HEK293 (cell line): Measurements from ENCODE around the gene RNF40.

Source experiments
- CTCF ChIA-PET: fragments of 350-600 bp; formaldehyde crosslinking; extraction: SDS; loops from one replicate; lab custom pipeline; 2021; ENCODE audit warnings: antibody characterized with exemption; lab: Yijun Ruan, JAX
- POLR2A ChIA-PET: fragments of 300-600 bp; formaldehyde crosslinking; extraction: SDS; loops from one replicate; lab custom pipeline; 2020; ENCODE audit warnings: antibody characterized with exemption, inconsistent platforms; lab: Yijun Ruan, JAX
- H3K27ac ChIP-seq: fragments of 200-500 bp; sonication (Bioruptor generic); 2 replicates; pipeline ENCODE4 v1.5.1; 2014; ENCODE audit warnings: low read depth, low read length, control low read depth, inconsistent platforms; ENCODE audit errors: extremely low read depth
- H3K36me3 ChIP-seq, 2 experiments: fragments of 200-500 bp in 1 of 2; sonication (Bioruptor generic) in 1 of 2; 1 replicate in 1 of 2; 2 replicates in 1 of 2; pipeline ENCODE4 v1.5.1; 2014 to 2017; ENCODE audit warnings: inconsistent platforms in 2 of 2, low read length in 2 of 2; ENCODE audit not compliant: control insufficient read depth in 2 of 2, insufficient read depth in 1 of 2
- H3K4me1 ChIP-seq: fragments of 200-500 bp; sonication (Bioruptor generic); 2 replicates; pipeline ENCODE4 v1.5.1; 2014; ENCODE audit warnings: mild to moderate bottlenecking, low read length, inconsistent platforms; ENCODE audit not compliant: control insufficient read depth, insufficient read depth
- H3K4me3 ChIP-seq: 2 replicates; pipeline ENCODE4 v1.5.1; 2011; ENCODE audit warnings: low read depth, mild to moderate bottlenecking, control low read depth, low read length, moderate library complexity
- H3K9me3 ChIP-seq: fragments of 200-500 bp; sonication (Bioruptor generic); 2 replicates; pipeline ENCODE4 v1.5.1; 2014; ENCODE audit warnings: low read depth, low read length, inconsistent platforms; ENCODE audit not compliant: control insufficient read depth, insufficient read depth
- BCL11B ChIP-seq: fragments of 450-650 bp; formaldehyde crosslinking; IDR thresholded peaks from 2 replicates; pipeline ENCODE4 v1.5.1; 2016; ENCODE audit warnings: low read depth, missing biosample characterization, missing genetic modification characterization
- GLI4 ChIP-seq: fragments of 450-650 bp; formaldehyde crosslinking; IDR thresholded peaks from 2 replicates; pipeline ENCODE4 v1.5.1; 2016; ENCODE audit warnings: missing biosample characterization, missing genetic modification characterization
- KLF9 ChIP-seq: fragments of 450-650 bp; formaldehyde crosslinking; IDR thresholded peaks from 2 replicates; pipeline ENCODE4 v1.5.1; 2016; ENCODE audit warnings: missing biosample characterization, missing genetic modification characterization, low read depth
- PRDM1 ChIP-seq: fragments of 450-650 bp; formaldehyde crosslinking; IDR thresholded peaks from 2 replicates; pipeline ENCODE4; 2016; ENCODE audit warnings: missing biosample characterization, missing genetic modification characterization
- SP2 ChIP-seq: fragments of 450-650 bp; formaldehyde crosslinking; IDR thresholded peaks from 2 replicates; pipeline ENCODE4 v1.5.1; 2016; ENCODE audit warnings: missing biosample characterization, missing genetic modification characterization
- SP3 ChIP-seq: fragments of 450-650 bp; formaldehyde crosslinking; IDR thresholded peaks from 2 replicates; pipeline ENCODE4 v1.5.1; 2016; ENCODE audit warnings: missing biosample characterization, missing genetic modification characterization
- WT1 ChIP-seq: fragments of 450-650 bp; formaldehyde crosslinking; IDR thresholded peaks from 2 replicates; pipeline ENCODE4 v1.5.1; 2016; ENCODE audit warnings: missing biosample characterization, missing genetic modification characterization
- ZBTB48 ChIP-seq: fragments of 450-650 bp; formaldehyde crosslinking; IDR thresholded peaks from 2 replicates; pipeline ENCODE4 v1.5.1; 2016; ENCODE audit warnings: missing biosample characterization, missing genetic modification characterization
- ZNF112 ChIP-seq: fragments of 450-650 bp; formaldehyde crosslinking; IDR thresholded peaks from 2 replicates; pipeline ENCODE4 v1.5.0; 2017; ENCODE audit warnings: missing biosample characterization, missing genetic modification characterization
- ZNF114 ChIP-seq: fragments of 450-650 bp; formaldehyde crosslinking; IDR thresholded peaks from 2 replicates; pipeline ENCODE4 v1.5.0; 2017; ENCODE audit warnings: missing biosample characterization, missing genetic modification characterization
- ZNF174 ChIP-seq: fragments of 450-650 bp; formaldehyde crosslinking; IDR thresholded peaks from 2 replicates; pipeline ENCODE4 v1.5.0; 2017; ENCODE audit warnings: missing biosample characterization, mild to moderate bottlenecking, missing genetic modification characterization
- ZNF274 ChIP-seq, 2 experiments: fragments of 200-500 bp in 1 of 2; fragments of 450-650 bp in 1 of 2; sonication (Bioruptor generic) in 1 of 2; formaldehyde crosslinking in 1 of 2; IDR thresholded peaks; 2 replicates each; pipeline versions ENCODE4 v1.5.1 to v1.6.1; 2014 to 2016; ENCODE audit warnings: borderline replicate concordance in 1 of 2, inconsistent platforms in 1 of 2, low read length in 1 of 2, missing biosample characterization in 1 of 2, missing genetic modification characterization in 1 of 2
- ZNF335 ChIP-seq: fragments of 450-650 bp; formaldehyde crosslinking; conservative IDR thresholded peaks from 2 replicates; pipeline ENCODE4 v1.5.1; 2016; ENCODE audit warnings: missing biosample characterization, missing genetic modification characterization
- ZNF366 ChIP-seq: fragments of 450-650 bp; formaldehyde crosslinking; conservative IDR thresholded peaks from 2 replicates; pipeline ENCODE4 v1.5.1; 2016; ENCODE audit warnings: missing biosample characterization, missing genetic modification characterization
- ZNF48 ChIP-seq: fragments of 450-650 bp; formaldehyde crosslinking; IDR thresholded peaks from 2 replicates; pipeline ENCODE4 v1.5.1; 2016; ENCODE audit warnings: missing biosample characterization, missing genetic modification characterization
- ZNF600 ChIP-seq: fragments of 450-650 bp; formaldehyde crosslinking; IDR thresholded peaks from 2 replicates; pipeline ENCODE4 v1.5.1; 2016; ENCODE audit warnings: missing biosample characterization, missing genetic modification characterization
- ZNF670 ChIP-seq: fragments of 450-650 bp; formaldehyde crosslinking; IDR thresholded peaks from 2 replicates; pipeline ENCODE4 v1.5.1; 2016; ENCODE audit warnings: missing biosample characterization, missing genetic modification characterization, low read depth
- ZSCAN23 ChIP-seq: fragments of 450-650 bp; formaldehyde crosslinking; IDR thresholded peaks from 2 replicates; pipeline ENCODE4 v1.5.1; 2016; ENCODE audit warnings: missing biosample characterization, missing genetic modification characterization
- TF ChIP-seq, protein P1 (sequence below): fragments of 450-650 bp; formaldehyde crosslinking; IDR thresholded peaks from 2 replicates; pipeline ENCODE4 v1.5.1; 2016; ENCODE audit warnings: missing biosample characterization, missing genetic modification characterization
- TF ChIP-seq, protein P2 (sequence below): fragments of 450-650 bp; formaldehyde crosslinking; IDR thresholded peaks from 2 replicates; pipeline ENCODE4 v1.5.1; 2016; ENCODE audit warnings: missing biosample characterization, missing genetic modification characterization
- TF ChIP-seq, protein P3 (sequence below): fragments of 450-650 bp; formaldehyde crosslinking; IDR thresholded peaks from 2 replicates; pipeline ENCODE4 v1.5.1; 2017; ENCODE audit warnings: missing biosample characterization, missing genetic modification characterization
- TF ChIP-seq, protein P4 (sequence below): fragments of 450-650 bp; formaldehyde crosslinking; IDR thresholded peaks from 2 replicates; pipeline ENCODE4 v1.5.1; 2016; ENCODE audit warnings: missing biosample characterization, missing genetic modification characterization
- TF ChIP-seq, protein P5 (sequence below): fragments of 450-650 bp; formaldehyde crosslinking; IDR thresholded peaks from 2 replicates; pipeline ENCODE4 v1.5.1; 2016; ENCODE audit warnings: missing biosample characterization, missing genetic modification characterization
- TF ChIP-seq, protein P6 (sequence below): fragments of 450-650 bp; formaldehyde crosslinking; IDR thresholded peaks from 2 replicates; pipeline ENCODE4; 2016; ENCODE audit warnings: missing biosample characterization, missing genetic modification characterization

RNF40 gene

DNA sequence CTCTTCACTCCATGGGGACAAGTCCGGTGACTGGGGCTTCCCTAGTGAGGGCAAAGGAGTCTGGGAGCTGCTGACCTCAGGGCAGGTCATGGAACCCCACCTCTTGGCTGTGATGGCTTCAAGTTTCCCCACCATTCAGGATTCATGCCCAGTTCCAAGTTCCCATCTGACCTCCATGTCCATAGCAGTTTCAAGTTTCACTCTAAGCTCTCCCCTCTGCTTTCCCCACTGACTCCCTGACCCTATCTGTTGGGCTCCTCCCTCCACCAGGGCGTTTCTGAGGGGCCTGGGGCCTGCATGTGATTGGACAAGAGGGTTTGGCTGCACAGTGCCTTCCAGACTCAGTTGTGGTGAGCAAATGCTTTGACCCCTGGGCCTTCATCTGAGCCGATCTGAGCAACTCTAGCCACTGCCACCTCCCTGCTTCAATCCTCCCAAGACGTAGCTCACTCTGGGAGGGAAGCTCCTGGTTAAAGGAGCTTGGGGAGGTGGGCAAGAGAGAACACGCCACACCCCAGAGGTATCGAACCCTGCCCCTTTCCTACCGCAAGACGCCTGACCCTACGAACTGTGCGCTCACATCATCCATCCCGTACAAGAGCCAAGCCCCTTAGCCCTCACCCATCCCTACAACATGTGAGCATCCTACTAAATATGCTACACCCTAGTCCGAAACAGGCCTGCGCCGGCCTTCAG, 16.6 kb downstream of the RNF40 start:
- H3K36me3 ChIP-seq = peaks cover 0 to 62% of the 10 kb centered on the region in 2 experiments; a peak in 1 of 3 replicates
- H3K27ac ChIP-seq = peak overlapping the region; percentile 33; the same call in 1 of the 2 replicates
- H3K4me1 ChIP-seq = no peaks in the 10 kb centered on the region; the same call in 1 of the 2 replicates
- H3K4me3 ChIP-seq = no peak overlapping the region
- ChIA-PET CTCF (interaction anchor here (0.7 to 1.3 kb wide), 4 partner anchors 11 to 66 kb away, joined by 3 to 5 read pairs (median 3); no protein-coding TSS in a partner anchor), POLR2A (interaction anchor here (0.6 to 2.7 kb wide), 15 partner anchors 8 to 767 kb away, joined by 3 to 25 read pairs (median 4); partner anchors contain the start of genes ALDOA, FBRS, PHKG2 and ZNF629)
- H3K9me3 ChIP-seq = no peaks in the 10 kb centered on the region
- TF ChIP-seq, protein P1, sequence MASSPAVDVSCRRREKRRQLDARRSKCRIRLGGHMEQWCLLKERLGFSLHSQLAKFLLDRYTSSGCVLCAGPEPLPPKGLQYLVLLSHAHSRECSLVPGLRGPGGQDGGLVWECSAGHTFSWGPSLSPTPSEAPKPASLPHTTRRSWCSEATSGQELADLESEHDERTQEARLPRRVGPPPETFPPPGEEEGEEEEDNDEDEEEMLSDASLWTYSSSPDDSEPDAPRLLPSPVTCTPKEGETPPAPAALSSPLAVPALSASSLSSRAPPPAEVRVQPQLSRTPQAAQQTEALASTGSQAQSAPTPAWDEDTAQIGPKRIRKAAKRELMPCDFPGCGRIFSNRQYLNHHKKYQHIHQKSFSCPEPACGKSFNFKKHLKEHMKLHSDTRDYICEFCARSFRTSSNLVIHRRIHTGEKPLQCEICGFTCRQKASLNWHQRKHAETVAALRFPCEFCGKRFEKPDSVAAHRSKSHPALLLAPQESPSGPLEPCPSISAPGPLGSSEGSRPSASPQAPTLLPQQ (tag by site-specific recombination) = no peak
- TF ChIP-seq ZBTB48 (tag by site-specific recombination) (peak; percentile 33; the same call in 1 of the 2 replicates), WT1 (tag by site-specific recombination) (0 out of 2 replicates have a peak, but pooled peaks have one; percentile 22), ZNF112 (tag by site-specific recombination) (no peak), SP3 (tag by site-specific recombination) (0 out of 2 replicates have a peak, but pooled peaks have one; percentile 24), ZNF48 (no peak), ZNF366 (no peak), BCL11B (tag by site-specific recombination) (no peak), KLF9 (no peak), ZNF670 (no peak), ZNF114 (no peak), SP2 (peak; percentile 72), ZNF274 (IDR thresholded peaks at IDR 0.05; ENCODE audit: low read length) (no peak), ZNF274 (tag by site-specific recombination; IDR thresholded peaks at IDR 0.05; ENCODE audit: borderline replicate concordance) (no peak), PRDM1 (peak; percentile 82), ZNF335 (tag by site-specific recombination) (0 out of 2 replicates have a peak, but pooled peaks have one; percentile 4), ZNF174 (tag by site-specific recombination) (no peak), ZNF600 (tag by site-specific recombination) (peak; percentile 85), ZSCAN23 (no peak), GLI4 (tag by site-specific recombination) (no peak)
- TF ChIP-seq, protein P2, sequence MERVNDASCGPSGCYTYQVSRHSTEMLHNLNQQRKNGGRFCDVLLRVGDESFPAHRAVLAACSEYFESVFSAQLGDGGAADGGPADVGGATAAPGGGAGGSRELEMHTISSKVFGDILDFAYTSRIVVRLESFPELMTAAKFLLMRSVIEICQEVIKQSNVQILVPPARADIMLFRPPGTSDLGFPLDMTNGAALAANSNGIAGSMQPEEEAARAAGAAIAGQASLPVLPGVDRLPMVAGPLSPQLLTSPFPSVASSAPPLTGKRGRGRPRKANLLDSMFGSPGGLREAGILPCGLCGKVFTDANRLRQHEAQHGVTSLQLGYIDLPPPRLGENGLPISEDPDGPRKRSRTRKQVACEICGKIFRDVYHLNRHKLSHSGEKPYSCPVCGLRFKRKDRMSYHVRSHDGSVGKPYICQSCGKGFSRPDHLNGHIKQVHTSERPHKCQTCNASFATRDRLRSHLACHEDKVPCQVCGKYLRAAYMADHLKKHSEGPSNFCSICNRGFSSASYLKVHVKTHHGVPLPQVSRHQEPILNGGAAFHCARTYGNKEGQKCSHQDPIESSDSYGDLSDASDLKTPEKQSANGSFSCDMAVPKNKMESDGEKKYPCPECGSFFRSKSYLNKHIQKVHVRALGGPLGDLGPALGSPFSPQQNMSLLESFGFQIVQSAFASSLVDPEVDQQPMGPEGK = peak; percentile 35; the same call in 1 of the 2 replicates
- TF ChIP-seq, protein P3, sequence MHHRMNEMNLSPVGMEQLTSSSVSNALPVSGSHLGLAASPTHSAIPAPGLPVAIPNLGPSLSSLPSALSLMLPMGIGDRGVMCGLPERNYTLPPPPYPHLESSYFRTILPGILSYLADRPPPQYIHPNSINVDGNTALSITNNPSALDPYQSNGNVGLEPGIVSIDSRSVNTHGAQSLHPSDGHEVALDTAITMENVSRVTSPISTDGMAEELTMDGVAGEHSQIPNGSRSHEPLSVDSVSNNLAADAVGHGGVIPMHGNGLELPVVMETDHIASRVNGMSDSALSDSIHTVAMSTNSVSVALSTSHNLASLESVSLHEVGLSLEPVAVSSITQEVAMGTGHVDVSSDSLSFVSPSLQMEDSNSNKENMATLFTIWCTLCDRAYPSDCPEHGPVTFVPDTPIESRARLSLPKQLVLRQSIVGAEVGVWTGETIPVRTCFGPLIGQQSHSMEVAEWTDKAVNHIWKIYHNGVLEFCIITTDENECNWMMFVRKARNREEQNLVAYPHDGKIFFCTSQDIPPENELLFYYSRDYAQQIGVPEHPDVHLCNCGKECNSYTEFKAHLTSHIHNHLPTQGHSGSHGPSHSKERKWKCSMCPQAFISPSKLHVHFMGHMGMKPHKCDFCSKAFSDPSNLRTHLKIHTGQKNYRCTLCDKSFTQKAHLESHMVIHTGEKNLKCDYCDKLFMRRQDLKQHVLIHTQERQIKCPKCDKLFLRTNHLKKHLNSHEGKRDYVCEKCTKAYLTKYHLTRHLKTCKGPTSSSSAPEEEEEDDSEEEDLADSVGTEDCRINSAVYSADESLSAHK (tag by site-specific recombination) = peak; percentile 100
- TF ChIP-seq, protein P4, sequence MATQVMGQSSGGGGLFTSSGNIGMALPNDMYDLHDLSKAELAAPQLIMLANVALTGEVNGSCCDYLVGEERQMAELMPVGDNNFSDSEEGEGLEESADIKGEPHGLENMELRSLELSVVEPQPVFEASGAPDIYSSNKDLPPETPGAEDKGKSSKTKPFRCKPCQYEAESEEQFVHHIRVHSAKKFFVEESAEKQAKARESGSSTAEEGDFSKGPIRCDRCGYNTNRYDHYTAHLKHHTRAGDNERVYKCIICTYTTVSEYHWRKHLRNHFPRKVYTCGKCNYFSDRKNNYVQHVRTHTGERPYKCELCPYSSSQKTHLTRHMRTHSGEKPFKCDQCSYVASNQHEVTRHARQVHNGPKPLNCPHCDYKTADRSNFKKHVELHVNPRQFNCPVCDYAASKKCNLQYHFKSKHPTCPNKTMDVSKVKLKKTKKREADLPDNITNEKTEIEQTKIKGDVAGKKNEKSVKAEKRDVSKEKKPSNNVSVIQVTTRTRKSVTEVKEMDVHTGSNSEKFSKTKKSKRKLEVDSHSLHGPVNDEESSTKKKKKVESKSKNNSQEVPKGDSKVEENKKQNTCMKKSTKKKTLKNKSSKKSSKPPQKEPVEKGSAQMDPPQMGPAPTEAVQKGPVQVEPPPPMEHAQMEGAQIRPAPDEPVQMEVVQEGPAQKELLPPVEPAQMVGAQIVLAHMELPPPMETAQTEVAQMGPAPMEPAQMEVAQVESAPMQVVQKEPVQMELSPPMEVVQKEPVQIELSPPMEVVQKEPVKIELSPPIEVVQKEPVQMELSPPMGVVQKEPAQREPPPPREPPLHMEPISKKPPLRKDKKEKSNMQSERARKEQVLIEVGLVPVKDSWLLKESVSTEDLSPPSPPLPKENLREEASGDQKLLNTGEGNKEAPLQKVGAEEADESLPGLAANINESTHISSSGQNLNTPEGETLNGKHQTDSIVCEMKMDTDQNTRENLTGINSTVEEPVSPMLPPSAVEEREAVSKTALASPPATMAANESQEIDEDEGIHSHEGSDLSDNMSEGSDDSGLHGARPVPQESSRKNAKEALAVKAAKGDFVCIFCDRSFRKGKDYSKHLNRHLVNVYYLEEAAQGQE (tag by site-specific recombination) = no peak
- TF ChIP-seq, protein P5, sequence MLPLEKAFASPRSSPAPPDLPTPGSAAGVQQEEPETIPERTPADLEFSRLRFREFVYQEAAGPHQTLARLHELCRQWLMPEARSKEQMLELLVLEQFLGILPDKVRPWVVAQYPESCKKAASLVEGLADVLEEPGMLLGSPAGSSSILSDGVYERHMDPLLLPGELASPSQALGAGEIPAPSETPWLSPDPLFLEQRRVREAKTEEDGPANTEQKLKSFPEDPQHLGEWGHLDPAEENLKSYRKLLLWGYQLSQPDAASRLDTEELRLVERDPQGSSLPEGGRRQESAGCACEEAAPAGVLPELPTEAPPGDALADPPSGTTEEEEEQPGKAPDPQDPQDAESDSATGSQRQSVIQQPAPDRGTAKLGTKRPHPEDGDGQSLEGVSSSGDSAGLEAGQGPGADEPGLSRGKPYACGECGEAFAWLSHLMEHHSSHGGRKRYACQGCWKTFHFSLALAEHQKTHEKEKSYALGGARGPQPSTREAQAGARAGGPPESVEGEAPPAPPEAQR = no peak
- TF ChIP-seq, protein P6, sequence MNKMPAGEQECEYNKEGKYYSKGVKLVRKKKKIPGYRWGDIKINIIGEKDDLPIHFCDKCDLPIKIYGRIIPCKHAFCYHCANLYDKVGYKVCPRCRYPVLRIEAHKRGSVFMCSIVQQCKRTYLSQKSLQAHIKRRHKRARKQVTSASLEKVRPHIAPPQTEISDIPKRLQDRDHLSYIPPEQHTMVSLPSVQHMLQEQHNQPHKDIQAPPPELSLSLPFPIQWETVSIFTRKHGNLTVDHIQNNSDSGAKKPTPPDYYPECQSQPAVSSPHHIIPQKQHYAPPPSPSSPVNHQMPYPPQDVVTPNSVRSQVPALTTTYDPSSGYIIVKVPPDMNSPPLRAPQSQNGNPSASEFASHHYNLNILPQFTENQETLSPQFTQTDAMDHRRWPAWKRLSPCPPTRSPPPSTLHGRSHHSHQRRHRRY = 0 out of 2 replicates have a peak, but pooled peaks have one; percentile 67
